Cardiac fibroblast (primary cell): Measurements from ENCODE around the gene GALNT12.

Experiments used
- DNase-seq, 2 donors: peaks; one replicate each; pipeline versions ENCODE4 v3.0.0 to v3.0.0-alpha.2; 2010; ENCODE audit warnings: low read depth in 2 of 2
- H3K4me3 ChIP-seq, 2 donors: replicated peaks in 1 of 2; 1 replicate in 1 of 2; 2 replicates in 1 of 2; pipeline ENCODE4 v1.5.1; 2011; ENCODE audit warnings: low read depth in 2 of 2, low read length in 2 of 2, mild to moderate bottlenecking in 2 of 2, moderate library complexity in 1 of 2
- TF ChIP-seq, protein P1 (sequence below): IDR thresholded peaks from one replicate; pipeline ENCODE4 v1.5.1; 2011; ENCODE audit warnings: low read depth, mild to moderate bottlenecking, low read length, inconsistent platforms

The GALNT12 gene

GRCh38 chr9:98848450-98849149, 41.1 kb downstream of the GALNT12 start:
- H3K4me3 ChIP-seq = peak overlapping the region in 1 of 2 donors; percentile 38
- peak; percentile 89 to 91 for DNase-seq
- TF ChIP-seq, protein P1, sequence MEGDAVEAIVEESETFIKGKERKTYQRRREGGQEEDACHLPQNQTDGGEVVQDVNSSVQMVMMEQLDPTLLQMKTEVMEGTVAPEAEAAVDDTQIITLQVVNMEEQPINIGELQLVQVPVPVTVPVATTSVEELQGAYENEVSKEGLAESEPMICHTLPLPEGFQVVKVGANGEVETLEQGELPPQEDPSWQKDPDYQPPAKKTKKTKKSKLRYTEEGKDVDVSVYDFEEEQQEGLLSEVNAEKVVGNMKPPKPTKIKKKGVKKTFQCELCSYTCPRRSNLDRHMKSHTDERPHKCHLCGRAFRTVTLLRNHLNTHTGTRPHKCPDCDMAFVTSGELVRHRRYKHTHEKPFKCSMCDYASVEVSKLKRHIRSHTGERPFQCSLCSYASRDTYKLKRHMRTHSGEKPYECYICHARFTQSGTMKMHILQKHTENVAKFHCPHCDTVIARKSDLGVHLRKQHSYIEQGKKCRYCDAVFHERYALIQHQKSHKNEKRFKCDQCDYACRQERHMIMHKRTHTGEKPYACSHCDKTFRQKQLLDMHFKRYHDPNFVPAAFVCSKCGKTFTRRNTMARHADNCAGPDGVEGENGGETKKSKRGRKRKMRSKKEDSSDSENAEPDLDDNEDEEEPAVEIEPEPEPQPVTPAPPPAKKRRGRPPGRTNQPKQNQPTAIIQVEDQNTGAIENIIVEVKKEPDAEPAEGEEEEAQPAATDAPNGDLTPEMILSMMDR = peak; percentile 94

- TF ChIP-seq, protein P1 = no peak
- H3K4me3 ChIP-seq = no peak overlapping the region
- DNase-seq = no peak
Observed at GRCh38 chr9:98849563-98849962, 42.1 kb downstream of the GALNT12 start.

- H3K4me3 ChIP-seq = no peak overlapping the region
- TF ChIP-seq, protein P1 = no peak
- no peak for DNase-seq
Observed at GRCh38 chr9:98850851-98851729, 43.6 kb downstream of the GALNT12 start.

GRCh38 chr9:98851730-98852459, 44.4 kb downstream of the GALNT12 start:
- TF ChIP-seq, protein P1 = no peak
- no peak for DNase-seq
- H3K4me3 ChIP-seq = no peak overlapping the region

DNA sequence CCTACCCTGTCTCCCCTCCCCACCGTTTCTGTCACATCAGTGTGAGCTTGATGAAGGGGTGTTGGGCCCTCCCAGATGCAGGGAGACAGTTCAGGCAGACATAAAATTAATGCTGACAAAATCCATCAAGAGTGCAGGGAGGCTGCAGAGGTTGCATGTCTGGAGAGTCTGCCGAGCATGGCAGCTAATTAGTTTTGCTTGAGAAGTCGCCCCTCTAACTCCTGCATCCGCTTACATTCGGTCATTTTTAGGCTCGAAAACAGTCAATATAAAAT, 44.9 kb downstream of the GALNT12 start:
- TF ChIP-seq, protein P1 = no peak

DNA sequence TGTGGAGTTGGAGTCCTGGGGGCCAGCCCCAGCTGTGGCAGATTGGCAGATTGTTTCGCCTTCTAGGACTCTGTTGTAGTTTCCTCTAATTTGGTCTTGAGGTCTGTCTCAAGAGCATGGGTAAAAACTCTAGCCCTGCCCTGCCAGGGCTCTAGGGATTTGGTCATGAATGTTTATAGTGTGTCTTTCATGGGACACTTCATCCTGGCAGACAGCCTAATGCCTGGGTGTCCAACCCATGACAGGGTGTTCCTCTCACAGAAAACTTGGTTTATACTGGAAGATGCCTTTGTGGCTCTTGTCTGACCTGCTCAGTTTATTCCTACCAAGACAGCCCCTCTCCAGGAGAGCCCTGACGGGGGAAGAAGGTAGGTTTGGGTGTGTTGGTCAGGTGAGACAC, 45.5 kb downstream of the GALNT12 start:
- no peak for DNase-seq
- no peak overlapping the region for H3K4me3 ChIP-seq
- TF ChIP-seq, protein P1 = no peak

More for the DNA sequence above, 44.9 kb downstream of the GALNT12 start:
- no peak overlapping the region for H3K4me3 ChIP-seq
- no peak for DNase-seq
